SK-N-SH (cell line): Measurements from ENCODE around the gene LCN15.
"Not testable (repeated sequence)": the region's sequence is repeated elsewhere in the genome, so short reads cannot be mapped to it uniquely, and the experiment has no call there.

Source experiments
- TF ChIP-seq, protein P1 (sequence below): IDR thresholded peaks from 2 replicates; pipeline ENCODE4 v1.4.0; 2012; ENCODE audit warnings: low read depth, borderline replicate concordance
- TF ChIP-seq, protein P2 (sequence below): IDR thresholded peaks from 2 replicates; pipeline ENCODE4; 2012

DNA sequence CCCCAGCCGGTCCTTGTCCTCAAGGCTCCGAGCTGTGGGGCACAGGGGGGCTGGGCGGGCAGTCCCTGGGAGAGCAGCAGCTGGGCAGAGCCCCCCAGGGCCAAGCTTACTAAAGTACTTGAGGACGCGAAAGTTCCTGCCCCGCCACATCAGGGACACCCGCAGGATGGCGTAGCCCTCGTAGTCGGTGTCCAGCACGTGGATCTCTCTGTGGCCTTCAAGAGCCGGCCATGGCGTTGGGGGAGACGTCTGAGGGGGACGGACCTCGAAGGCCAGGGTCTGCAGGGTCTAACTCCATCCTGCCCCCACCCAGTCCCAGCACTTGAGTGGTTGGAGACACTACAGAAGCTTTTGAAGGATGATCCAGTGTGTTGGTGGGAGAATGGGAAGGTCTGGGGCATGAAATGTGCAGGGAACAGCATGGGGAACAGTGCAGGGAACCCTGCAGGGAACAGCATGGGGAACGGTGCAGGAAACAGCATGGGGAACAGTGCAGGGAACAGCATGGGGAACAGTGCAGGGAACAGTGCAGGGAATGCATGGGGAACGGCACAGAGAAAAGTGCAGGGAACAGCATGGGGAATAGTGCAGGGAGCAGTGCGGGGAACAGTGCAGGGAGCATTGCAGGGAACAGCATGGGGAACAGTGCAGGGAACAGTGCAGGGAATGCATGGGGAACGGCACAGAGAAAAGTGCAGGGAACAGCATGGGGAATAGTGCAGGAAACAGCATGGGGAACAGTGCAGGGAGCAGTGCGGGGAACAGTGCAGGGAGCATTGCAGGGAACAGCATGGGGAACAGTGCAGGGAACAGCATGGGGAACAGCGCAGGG is 8.8 kb downstream of the LCN15 start:
- TF ChIP-seq, protein P1, sequence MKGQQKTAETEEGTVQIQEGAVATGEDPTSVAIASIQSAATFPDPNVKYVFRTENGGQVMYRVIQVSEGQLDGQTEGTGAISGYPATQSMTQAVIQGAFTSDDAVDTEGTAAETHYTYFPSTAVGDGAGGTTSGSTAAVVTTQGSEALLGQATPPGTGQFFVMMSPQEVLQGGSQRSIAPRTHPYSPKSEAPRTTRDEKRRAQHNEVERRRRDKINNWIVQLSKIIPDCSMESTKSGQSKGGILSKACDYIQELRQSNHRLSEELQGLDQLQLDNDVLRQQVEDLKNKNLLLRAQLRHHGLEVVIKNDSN, result not testable (repeated sequence)
- TF ChIP-seq, protein P2, sequence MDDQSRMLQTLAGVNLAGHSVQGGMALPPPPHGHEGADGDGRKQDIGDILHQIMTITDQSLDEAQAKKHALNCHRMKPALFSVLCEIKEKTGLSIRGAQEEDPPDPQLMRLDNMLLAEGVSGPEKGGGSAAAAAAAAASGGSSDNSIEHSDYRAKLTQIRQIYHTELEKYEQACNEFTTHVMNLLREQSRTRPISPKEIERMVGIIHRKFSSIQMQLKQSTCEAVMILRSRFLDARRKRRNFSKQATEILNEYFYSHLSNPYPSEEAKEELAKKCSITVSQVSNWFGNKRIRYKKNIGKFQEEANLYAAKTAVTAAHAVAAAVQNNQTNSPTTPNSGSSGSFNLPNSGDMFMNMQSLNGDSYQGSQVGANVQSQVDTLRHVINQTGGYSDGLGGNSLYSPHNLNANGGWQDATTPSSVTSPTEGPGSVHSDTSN, result not testable (repeated sequence)
